K562 (cell line): ENCODE measurements around the gene HEMK1. TPM values are rescaled to one million over a fixed set of nuclear protein-coding genes. Genes with fewer than 3 reads are reported as not detected.
A peak's percentile ranks its signal among the peaks of the same experiment; 100 is the strongest.

ENCODE experiments used
- ARNT ChIP-seq, 2 experiments: fragments of 450-650 bp; IDR thresholded peaks; 2 replicates each; pipeline ENCODE4 v1.6.1; 2016; ENCODE audit warnings: mild to moderate bottlenecking in 1 of 2
- CHD1 ChIP-seq: fragments of 200-600 bp; sonication (generic); IDR thresholded peaks from one replicate; pipeline ENCODE4 v1.6.1; 2012; ENCODE audit warnings: mild to moderate bottlenecking, moderate library complexity, low read length, inconsistent platforms
- E4F1 ChIP-seq: fragments of 250-450 bp; sonication (Bioruptor Pico); IDR thresholded peaks from 2 replicates; pipeline ENCODE4 v1.5.0; 2021; ENCODE audit warnings: mild to moderate bottlenecking, borderline replicate concordance
- MED1 ChIP-seq: sonication (generic); formaldehyde crosslinking; IDR thresholded peaks from 2 replicates; pipeline ENCODE4 v1.8.1; 2023; ENCODE audit warnings: missing genetic modification reagents, borderline replicate concordance
- NFE2L1 ChIP-seq: fragments of 450-650 bp; IDR thresholded peaks from 2 replicates; pipeline ENCODE4 v1.6.1; 2016; ENCODE audit warnings: missing genetic modification characterization, low read depth, mild to moderate bottlenecking, missing compliant biosample characterization, moderate library complexity, borderline replicate concordance
- RERE ChIP-seq: sonication (generic); formaldehyde crosslinking; IDR thresholded peaks from 2 replicates; pipeline ENCODE4 v1.8.0; 2023; ENCODE audit warnings: missing genetic modification reagents, mild to moderate bottlenecking, borderline replicate concordance
- RHOXF2B ChIP-seq: fragments of 250-450 bp; sonication (Bioruptor Pico); conservative IDR thresholded peaks from 2 replicates; pipeline ENCODE4 v1.5.1; 2021
- SIN3A ChIP-seq, 2 experiments: fragments of 150-350 bp in 1 of 2; IDR thresholded peaks; 2 replicates each; pipeline ENCODE4 v1.6.1; 2011 to 2016; ENCODE audit warnings: borderline replicate concordance in 2 of 2, low read depth in 2 of 2, low read length in 2 of 2, mild to moderate bottlenecking in 2 of 2, moderate library complexity in 2 of 2; ENCODE audit not compliant: control insufficient read depth in 1 of 2
- STAT6 ChIP-seq: sonication (generic); formaldehyde crosslinking; IDR thresholded peaks from 2 replicates; pipeline ENCODE4 v1.8.1; 2023; ENCODE audit warnings: mild to moderate bottlenecking, missing genetic modification reagents
- TAL1 ChIP-seq: fragments of 450-650 bp; IDR thresholded peaks from 2 replicates; pipeline ENCODE4 v1.6.1; 2016; ENCODE audit warnings: mild to moderate bottlenecking
- THAP7 ChIP-seq: fragments of 250-450 bp; sonication (Bioruptor Pico); IDR thresholded peaks from 2 replicates; pipeline ENCODE4 v1.5.0; 2021
- ZBTB9 ChIP-seq: fragments of 450-650 bp; formaldehyde crosslinking; IDR thresholded peaks from 2 replicates; pipeline ENCODE4 v1.4.0; 2020; ENCODE audit warnings: mild to moderate bottlenecking, moderate library complexity
- ZNF197 ChIP-seq: fragments of 200-800 bp; sonication (Bioruptor generic); IDR thresholded peaks from 2 replicates; pipeline ENCODE4 v1.6.1; 2016; ENCODE audit warnings: low read depth, missing genetic modification characterization, missing compliant biosample characterization
- polyA plus RNA-seq, 8 experiments: library from polyadenylated mRNA; depleted of rRNA in 4 of 8; stranded (reverse) in 5 of 8; unstranded in 3 of 8; fragments of >200 nt; fragmentation: Nextera tagmentation in 2 of 8; fragmentation: Illumina TruSeq in 1 of 8; extraction: Ambion mirVana in 2 of 8; extraction: Trizol in 1 of 8; gene quantifications; 2 replicates each; pipeline versions ENCODE4 v1.2.1 to v1.2.3, GENCODE V29; 2011 to 2014; ENCODE audit warnings: inconsistent platforms in 1 of 8, missing spikeins in 1 of 8
- total RNA-seq, 7 experiments: library from RNA; depleted of rRNA in 6 of 7; stranded (reverse); fragments of >200 nt in 6 of 7; fragmentation: Illumina TruSeq in 2 of 7; extraction: Trizol in 2 of 7; gene quantifications; 2 replicates each; pipeline versions ENCODE4 v1.2.1 to v1.2.3, GENCODE V29; 2011 to 2021; ENCODE audit warnings: low replicate concordance in 1 of 7

Gene HEMK1
- total and polyA plus RNA-seq, 9 of the 15 experiments (the other 6 are each of a cell fraction or from before 2014, with no cell fraction given) = 2.0 to 16.8 (median 11.4) TPM

- no peak for TF ChIP-seq MED1 (CRISPR knock-in tag)
- no peak for TF ChIP-seq E4F1 (CRISPR knock-in tag)
- no peak for TF ChIP-seq ARNT (IDR thresholded peaks at IDR 0.05)
- peak in 1 of 2 experiments; percentile 18; a peak in 2 of 4 replicates for TF ChIP-seq SIN3A (IDR thresholded peaks at IDR 0.05; ENCODE audit: borderline replicate concordance in 2 of 2, control insufficient read depth in 1 of 2, low read depth in 2 of 2, low read length in 2 of 2)
- TF ChIP-seq ZBTB9 = 0 out of 2 replicates have a peak, but pooled peaks have one; percentile 39
- no peak for TF ChIP-seq NFE2L1 (tag)
- peak; percentile 92 for TF ChIP-seq CHD1
- 0 out of 2 replicates have a peak, but pooled peaks have one; percentile 44 for TF ChIP-seq THAP7 (CRISPR knock-in tag)
- TF ChIP-seq ZNF197 (CRISPR knock-in tag) = peak; percentile 29; the same call in 1 of the 2 replicates
- no peak for TF ChIP-seq RERE (CRISPR knock-in tag)
- peak; percentile 51; the same call in 1 of the 2 replicates for TF ChIP-seq TAL1
- TF ChIP-seq RHOXF2B (CRISPR knock-in tag) = 0 out of 2 replicates have a peak, but pooled peaks have one; percentile 36
- TF ChIP-seq STAT6 (CRISPR knock-in tag) = no peak
Measured at GRCh38 chr3:50612234-50612882, 43.0 kb downstream of the HEMK1 start (continued).
